MCF 10A (cell line): ENCODE measurements around the gene LRBA. TPM values are rescaled to one million over a fixed set of nuclear protein-coding genes. Genes with fewer than 3 reads are reported as not detected.
"Not testable (repeated sequence)": the region's sequence is repeated elsewhere in the genome, so short reads cannot be mapped to it uniquely, and the experiment has no call there.

Source experiments
- BruUV-seq: library from RNA; stranded (reverse); fragments of 400-500 nt; replicated peaks from 2 replicates; lab custom pipeline; 2021; lab: Mats Ljungman, UMichigan
- CTCF ChIA-PET: fragments of 300-600 bp; sonication (Branson Sonifier 250); formaldehyde crosslinking; extraction: SDS; loops from one replicate; lab custom pipeline; 2021; ENCODE audit warnings: antibody characterized with exemption, inconsistent platforms; lab: Yijun Ruan, JAX
- POLR2A ChIA-PET: fragments of 300-600, 350-650 bp; sonication (Branson Sonifier 250); formaldehyde crosslinking; extraction: SDS; loops from one replicate; lab custom pipeline; 2020; ENCODE audit warnings: antibody characterized with exemption, inconsistent platforms; lab: Yijun Ruan, JAX
- DNase-seq: peaks from one replicate; pipeline ENCODE4 v3.0.0-alpha.2; 2018; ENCODE audit not compliant: unreplicated experiment
- H3K27ac Mint-ChIP-seq: one replicate; pipeline ENCODE4 v1.8.0; 2022; ENCODE audit warnings: mild to moderate bottlenecking, low read depth, mixed read lengths; ENCODE audit not compliant: unreplicated experiment
- H3K27me3 Mint-ChIP-seq: one replicate; pipeline ENCODE4 v1.8.0; 2022; ENCODE audit warnings: mixed read lengths; ENCODE audit not compliant: insufficient read depth, unreplicated experiment
- H3K36me3 Mint-ChIP-seq: one replicate; pipeline ENCODE4 v1.8.0; 2022; ENCODE audit warnings: mild to moderate bottlenecking, moderate library complexity, mixed read lengths; ENCODE audit not compliant: insufficient read depth, unreplicated experiment
- H3K4me1 Mint-ChIP-seq: one replicate; pipeline ENCODE4 v1.8.0; 2022; ENCODE audit warnings: mixed read lengths; ENCODE audit not compliant: insufficient read depth, unreplicated experiment
- H3K4me3 Mint-ChIP-seq: one replicate; pipeline ENCODE4 v1.8.0; 2022; ENCODE audit warnings: mild to moderate bottlenecking, moderate library complexity, mixed read lengths; ENCODE audit not compliant: unreplicated experiment
- H3K9me3 Mint-ChIP-seq: one replicate; pipeline ENCODE4 v1.8.0; 2022; ENCODE audit warnings: mixed read lengths; ENCODE audit not compliant: unreplicated experiment
- intact Hi-C: fragments of 100-400 bp; cut with micrococcal nuclease; formaldehyde crosslinking; loops from 2 replicates; pipeline ENCODE4 v1.14.1; 2022
- total RNA-seq: library from RNA; stranded (reverse); gene quantifications from 2 replicates; pipeline ENCODE4 v1.2.3, GENCODE V29; 2022
- TF ChIP-seq, protein P1 (sequence below): fragments of 200-600 bp; IDR thresholded peaks from one replicate; pipeline ENCODE4 v1.8.0; 2022; ENCODE audit warnings: antibody characterized with exemption, mild to moderate bottlenecking; ENCODE audit not compliant: unreplicated experiment

Gene LRBA
- total RNA-seq, 1 experiment from 2014 or later: 64.5 TPM

DNA sequence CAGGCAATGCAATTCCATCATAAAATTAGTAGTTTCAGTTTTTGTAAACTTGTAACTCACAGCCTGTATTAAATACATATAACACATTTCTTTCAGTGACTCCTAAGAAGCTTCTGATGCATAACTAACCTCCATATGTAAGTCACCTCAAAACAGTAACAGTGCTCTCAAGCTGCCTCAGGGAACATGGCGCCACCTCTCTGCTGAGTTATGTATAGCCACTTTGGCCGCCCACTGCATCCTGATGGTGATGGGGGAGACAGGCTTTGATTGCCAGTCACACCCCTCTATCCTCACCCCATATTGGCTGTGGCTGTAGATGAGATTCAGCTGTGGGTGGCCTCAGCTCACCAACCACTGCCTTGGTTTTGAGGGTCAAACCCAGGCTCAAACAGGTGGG is 54.3 kb downstream of the LRBA start:
- intact Hi-C loops: no loop called here
- Mint-ChIP-seq H3K27ac (no peak overlapping the region), H3K36me3 (peaks cover 9% of the 10 kb centered on the region), H3K9me3 (peaks cover 9% of the 10 kb centered on the region), H3K4me3 (no peak overlapping the region), H3K27me3 (no peaks in the 10 kb centered on the region), H3K4me1 (peaks cover 14% of the 10 kb centered on the region)
- ChIA-PET POLR2A (interaction anchor here (0.6 to 1.4 kb wide), 5 partner anchors 17 to 362 kb away, joined by 3 to 4 read pairs (median 3); no protein-coding TSS in a partner anchor), CTCF (interaction anchor here (0.6 to 3.1 kb wide), 15 partner anchors 9 to 665 kb away, joined by 3 to 28 read pairs (median 4); no protein-coding TSS in a partner anchor)
- peak; percentile 62 for DNase-seq
- no TSS peak for BruUV-seq
- TF ChIP-seq, protein P1, sequence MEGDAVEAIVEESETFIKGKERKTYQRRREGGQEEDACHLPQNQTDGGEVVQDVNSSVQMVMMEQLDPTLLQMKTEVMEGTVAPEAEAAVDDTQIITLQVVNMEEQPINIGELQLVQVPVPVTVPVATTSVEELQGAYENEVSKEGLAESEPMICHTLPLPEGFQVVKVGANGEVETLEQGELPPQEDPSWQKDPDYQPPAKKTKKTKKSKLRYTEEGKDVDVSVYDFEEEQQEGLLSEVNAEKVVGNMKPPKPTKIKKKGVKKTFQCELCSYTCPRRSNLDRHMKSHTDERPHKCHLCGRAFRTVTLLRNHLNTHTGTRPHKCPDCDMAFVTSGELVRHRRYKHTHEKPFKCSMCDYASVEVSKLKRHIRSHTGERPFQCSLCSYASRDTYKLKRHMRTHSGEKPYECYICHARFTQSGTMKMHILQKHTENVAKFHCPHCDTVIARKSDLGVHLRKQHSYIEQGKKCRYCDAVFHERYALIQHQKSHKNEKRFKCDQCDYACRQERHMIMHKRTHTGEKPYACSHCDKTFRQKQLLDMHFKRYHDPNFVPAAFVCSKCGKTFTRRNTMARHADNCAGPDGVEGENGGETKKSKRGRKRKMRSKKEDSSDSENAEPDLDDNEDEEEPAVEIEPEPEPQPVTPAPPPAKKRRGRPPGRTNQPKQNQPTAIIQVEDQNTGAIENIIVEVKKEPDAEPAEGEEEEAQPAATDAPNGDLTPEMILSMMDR: peak; percentile 28

- TF ChIP-seq, protein P1: peak; percentile 51
- intact Hi-C loops: no loop called here
These were observed 55.0 kb downstream of the LRBA start for GRCh38 chr4:150960079-150960478.

GRCh38 chr4:150957981-150958380 is 57.1 kb downstream of the LRBA start:
- H3K36me3 Mint-ChIP-seq: not testable (repeated sequence)
- CTCF ChIA-PET: interaction anchor here (0.6 to 0.7 kb wide), 2 partner anchors 91 to 350 kb away, joined by 3 read pairs; no protein-coding TSS in a partner anchor

More at GRCh38 chr4:150960079-150960478, 55.0 kb downstream of the LRBA start:
- no TSS peak for BruUV-seq
- ChIA-PET CTCF (interaction anchor here (0.6 to 3.1 kb wide), 11 partner anchors 11 to 90 kb away, joined by 3 to 28 read pairs (median 3); no protein-coding TSS in a partner anchor), POLR2A (interaction anchor here (0.9 to 1.2 kb wide), 2 partner anchors 26 to 75 kb away, joined by 3 read pairs; no protein-coding TSS in a partner anchor)
- Mint-ChIP-seq H3K27me3 (no peaks in the 10 kb centered on the region), H3K36me3 (peaks cover 9% of the 10 kb centered on the region), H3K27ac (no peak overlapping the region), H3K4me3 (no peak overlapping the region), H3K9me3 (peaks cover 9% of the 10 kb centered on the region), H3K4me1 (peaks cover 14% of the 10 kb centered on the region)
- peak; percentile 52 for DNase-seq

GRCh38 chr4:150957095-150957494 is 58.0 kb downstream of the LRBA start:
- intact Hi-C loops, POLR2A ChIA-PET, H3K27ac Mint-ChIP-seq, H3K36me3 Mint-ChIP-seq, H3K4me3 Mint-ChIP-seq, BruUV-seq, H3K9me3 Mint-ChIP-seq, CTCF ChIA-PET, H3K27me3 Mint-ChIP-seq, DNase-seq: not testable (repeated sequence)
- peaks cover 12% of the 10 kb centered on the region for H3K4me1 Mint-ChIP-seq

More at GRCh38 chr4:150957981-150958380, 57.1 kb downstream of the LRBA start:
- BruUV-seq, H3K27ac Mint-ChIP-seq, DNase-seq, intact Hi-C loops, H3K27me3 Mint-ChIP-seq, H3K4me3 Mint-ChIP-seq, POLR2A ChIA-PET, H3K9me3 Mint-ChIP-seq: not testable (repeated sequence)
- peaks cover 14% of the 10 kb centered on the region for H3K4me1 Mint-ChIP-seq

- CTCF ChIA-PET, H3K4me3 Mint-ChIP-seq, DNase-seq, H3K36me3 Mint-ChIP-seq, H3K9me3 Mint-ChIP-seq, H3K27me3 Mint-ChIP-seq, intact Hi-C loops, H3K4me1 Mint-ChIP-seq, POLR2A ChIA-PET, H3K27ac Mint-ChIP-seq, BruUV-seq: not testable (repeated sequence)
These were observed 61.2 kb downstream of the LRBA start for GRCh38 chr4:150953916-150954315.
